Raji (cell line): Measurements from ENCODE around the gene COL4A1.

ENCODE experiments used
- POLR2A ChIP-seq: IDR thresholded peaks from 2 replicates; pipeline ENCODE4 v1.6.1; 2011; ENCODE audit warnings: low read depth, low read length, control low read depth; ENCODE audit not compliant: insufficient read depth

COL4A1 gene

DNA sequence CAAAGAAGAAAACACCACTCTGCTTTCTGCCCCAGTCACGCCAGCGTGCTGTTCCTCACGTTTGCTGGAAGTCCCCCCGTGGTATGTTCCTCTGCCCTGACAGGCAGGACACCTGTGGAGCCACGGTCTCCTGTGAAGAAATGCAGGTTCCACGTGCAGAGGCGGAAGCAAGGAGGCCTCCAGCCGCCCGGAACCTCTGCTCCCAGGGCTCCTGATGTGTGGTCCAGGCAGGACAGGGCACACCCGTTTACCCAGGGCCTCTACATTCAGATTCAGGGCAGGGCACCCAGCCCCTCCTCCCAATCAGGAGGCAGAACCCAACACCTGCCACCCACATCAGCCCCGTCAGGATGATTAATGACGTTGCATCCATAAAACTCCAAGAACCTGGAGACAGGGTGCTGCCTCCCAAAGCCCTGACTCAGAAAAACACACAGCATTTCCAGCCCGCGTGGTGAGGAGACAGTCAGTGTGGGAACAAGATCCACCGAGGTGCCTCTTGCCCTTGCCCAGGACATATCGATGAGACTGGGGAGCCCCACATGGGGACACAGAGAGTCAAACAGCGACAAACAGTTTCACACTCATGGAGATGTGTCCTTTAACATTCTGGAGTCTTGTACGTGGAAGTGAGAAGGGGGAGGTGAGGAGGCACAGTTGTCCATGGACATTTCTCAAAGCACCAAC is 76.2 kb downstream of the COL4A1 start:
- no peak for TF ChIP-seq POLR2A

DNA sequence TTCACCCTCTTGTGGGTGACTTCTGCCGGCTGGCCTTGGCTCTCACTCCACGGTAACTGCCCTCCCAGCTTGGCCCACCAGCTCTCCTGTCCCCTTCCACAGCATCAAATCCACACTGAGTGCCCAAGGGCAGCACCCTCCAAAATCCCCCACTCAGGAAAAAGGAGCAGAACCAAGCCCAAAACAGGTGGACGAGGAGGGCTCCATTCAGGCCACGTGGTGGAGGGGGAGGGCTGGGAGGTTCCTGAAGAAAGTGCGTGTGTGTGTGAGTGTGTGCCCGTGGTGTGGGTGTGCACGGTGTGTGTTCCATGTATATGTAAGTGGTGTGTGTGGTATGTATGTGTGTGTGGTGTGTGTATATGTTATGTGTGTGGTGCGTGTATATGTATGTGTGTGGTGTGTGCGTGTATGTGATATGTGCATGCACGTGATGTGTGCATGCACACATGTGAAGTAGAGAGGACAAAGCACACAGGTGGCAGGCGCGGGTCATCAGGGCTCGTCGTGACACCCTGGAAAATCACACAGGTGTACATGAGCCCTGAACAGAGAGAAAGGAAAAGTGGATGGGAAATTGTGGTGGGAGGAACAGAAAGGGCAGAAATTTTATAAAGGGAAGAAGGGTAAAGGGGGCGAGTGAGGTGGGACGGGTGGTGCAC is 76.9 kb downstream of the COL4A1 start:
- no peak for TF ChIP-seq POLR2A

DNA sequence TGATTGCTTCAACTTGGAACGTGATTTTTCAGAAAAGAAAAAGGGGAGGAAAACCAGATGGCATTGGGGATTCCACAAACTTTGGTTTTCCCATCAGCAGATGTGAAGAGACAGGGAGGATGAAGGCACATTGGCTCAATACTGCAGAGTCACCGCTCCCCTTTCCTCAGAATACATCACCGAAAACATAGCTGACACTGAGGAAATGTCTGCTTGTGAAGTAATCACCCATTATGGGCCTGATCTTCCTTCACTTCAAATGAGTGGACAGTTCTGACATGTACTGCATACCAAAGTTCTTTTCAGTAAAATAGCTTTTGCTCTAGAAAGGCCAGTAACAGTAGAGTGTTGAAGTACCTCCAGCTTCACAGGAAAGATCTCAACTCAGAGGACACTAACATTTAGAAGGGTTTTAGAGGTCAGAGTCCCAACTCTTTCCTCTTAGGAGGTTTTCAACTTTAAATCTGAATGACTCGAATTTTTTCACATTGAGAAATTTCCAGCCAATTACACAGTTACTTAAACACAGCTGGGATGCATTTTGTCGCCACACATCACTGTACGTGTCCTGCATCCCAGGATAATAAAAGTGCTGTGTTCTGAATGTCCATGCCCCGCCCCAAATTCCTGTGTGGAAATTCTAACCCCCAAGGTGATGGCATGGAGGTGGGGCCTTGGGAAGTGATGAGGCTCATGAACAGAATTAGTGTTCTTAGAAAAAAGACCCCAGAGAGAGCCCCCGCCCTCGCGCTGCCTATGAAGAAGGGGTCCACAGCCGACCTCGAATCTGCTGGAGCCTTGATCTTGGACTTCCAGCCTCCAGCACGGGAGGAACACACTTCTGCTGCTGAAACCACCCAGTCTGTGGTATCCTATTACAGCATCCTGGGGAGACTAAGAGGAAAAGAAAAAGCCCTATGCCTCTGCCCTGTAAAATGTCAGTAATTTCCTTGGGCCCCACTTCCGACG is 77.7 kb downstream of the COL4A1 start:
- TF ChIP-seq POLR2A, result no peak

DNA sequence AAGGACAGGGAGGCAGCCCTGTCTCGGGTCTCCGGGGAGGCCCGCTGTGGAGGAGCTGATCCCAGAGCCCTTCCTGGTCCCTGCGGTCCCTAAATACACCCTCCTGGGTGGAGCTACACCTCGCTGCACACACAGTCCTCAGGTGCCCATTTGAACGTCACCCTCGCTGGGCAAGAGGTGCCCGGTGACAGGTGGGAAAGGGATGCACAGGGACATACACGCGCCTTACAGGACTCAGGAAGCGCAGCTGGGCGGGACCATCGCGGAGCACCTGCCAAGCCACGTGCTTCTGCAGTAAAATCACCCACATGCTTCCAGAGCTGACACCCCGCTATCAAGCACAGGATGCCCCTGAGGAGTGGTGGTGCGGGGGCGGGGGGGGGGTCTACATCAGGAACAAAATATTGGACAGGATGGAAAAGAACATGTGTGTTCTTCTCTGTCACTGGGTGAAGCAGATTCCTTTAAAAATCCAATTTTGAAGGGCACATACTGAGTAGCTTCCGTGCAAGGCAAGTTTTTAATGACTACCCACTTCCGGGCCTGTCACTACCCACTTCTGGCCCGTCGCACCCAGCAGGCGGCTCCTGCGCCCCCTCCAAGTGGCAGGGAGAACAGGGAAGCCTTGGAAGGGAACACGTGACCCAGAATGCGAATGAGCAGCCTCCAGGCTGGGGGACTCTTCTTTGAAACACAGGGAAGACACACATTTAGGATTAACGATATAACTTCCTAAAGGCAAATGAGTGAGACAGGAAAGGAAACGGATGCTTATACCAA is 78.9 kb downstream of the COL4A1 start:
- no peak for TF ChIP-seq POLR2A

DNA sequence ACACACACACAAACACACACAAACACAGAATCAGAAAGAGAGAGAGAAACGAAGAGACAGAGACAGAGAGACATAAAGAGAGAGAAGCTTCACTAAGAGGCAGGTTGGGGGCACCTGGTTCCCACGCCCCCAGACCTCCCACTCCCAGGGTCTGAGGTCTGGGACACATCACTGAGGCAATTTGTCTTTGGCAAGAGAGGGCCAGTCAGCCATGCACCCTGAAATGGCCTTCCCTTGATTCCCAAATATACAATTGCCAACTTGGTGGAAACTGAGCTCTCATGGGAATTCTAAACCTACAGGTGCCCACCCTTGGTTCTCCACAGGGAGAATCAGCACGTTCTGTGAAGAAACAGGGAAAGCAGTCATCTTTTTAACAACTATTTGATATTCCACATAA is 79.5 kb downstream of the COL4A1 start:
- no peak for TF ChIP-seq POLR2A

DNA sequence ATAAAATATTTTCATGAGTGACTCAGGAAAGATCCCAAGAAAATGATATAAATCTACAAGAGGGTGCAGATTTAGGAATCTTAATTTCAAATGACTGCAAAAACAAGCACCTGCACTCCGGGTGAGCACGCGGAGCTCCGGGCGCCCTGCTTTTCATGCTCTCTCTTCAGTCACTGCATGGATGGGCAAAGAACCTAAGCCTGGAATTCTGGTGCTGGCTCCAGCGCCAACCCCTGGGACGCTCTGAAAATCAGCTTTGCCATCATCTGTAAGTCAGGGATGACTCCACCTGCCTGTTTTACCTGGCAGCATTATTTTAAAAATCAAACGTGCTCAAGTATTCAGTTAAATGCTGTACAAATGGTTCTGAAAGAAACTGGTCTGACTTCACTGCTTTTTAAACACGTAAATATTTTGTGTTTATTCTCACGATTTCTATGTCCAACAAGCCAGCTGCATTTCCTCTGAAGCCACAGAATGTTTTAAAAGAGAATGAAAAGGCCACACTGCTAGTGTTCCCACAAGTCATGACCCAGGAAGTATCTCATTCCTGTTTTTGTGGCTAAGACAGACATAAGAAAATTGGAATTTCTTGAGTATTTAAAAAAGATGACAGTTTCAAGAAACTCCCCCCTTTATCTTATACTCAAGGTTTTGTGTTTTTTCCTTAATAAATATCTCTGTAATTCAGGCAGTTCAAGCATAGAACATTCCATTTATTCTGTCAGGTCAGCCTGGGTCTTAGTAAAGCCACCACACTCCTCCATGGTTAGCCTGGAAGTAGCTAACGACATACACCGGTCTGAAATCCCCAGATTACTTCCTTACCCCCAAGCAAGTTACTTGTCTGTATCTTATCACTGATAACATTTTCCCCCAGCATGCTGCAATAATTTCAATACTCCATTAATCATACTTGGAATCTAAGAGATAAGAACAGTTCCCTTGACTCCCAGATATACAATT is 81.1 kb downstream of the COL4A1 start:
- no peak for TF ChIP-seq POLR2A

DNA sequence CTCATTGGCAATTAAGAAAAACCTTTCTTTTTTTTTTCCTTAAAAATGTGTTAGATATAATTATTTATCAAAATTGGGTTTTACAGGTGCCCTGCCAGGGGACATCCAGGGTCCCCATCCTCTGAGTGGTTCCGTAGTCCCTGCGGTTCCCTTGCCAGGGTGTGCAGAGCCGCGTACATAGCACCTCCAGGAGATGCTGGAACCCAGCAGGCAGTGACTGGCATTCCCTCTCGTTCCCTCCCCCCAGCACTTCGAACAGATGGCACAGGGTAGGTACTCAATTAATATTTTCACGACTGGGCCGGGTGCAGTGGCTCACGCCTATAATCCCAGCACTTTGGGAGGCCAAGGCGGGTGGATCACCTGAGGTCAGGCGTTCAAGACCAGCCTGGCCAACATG is 82.0 kb downstream of the COL4A1 start:
- TF ChIP-seq POLR2A, result no peak

DNA sequence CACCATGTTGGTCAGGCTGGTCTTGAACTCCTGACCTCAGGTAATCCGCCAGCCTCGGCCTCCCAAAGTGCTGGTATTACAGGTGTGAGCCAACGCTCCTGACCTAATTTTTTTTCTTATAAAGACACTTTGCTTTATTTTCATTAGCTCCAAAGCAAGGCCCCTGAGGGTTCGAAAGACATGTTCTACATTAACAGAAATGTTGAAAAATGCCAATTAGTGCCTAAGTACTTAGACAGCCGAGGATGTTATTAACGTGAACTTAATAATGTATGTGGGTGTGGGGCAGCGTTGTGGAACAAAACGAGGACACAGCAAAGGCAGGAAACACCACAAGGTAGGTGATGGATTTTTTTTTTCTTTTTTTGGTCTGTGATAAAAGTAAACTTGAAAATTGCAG is 82.4 kb downstream of the COL4A1 start:
- no peak for TF ChIP-seq POLR2A

DNA sequence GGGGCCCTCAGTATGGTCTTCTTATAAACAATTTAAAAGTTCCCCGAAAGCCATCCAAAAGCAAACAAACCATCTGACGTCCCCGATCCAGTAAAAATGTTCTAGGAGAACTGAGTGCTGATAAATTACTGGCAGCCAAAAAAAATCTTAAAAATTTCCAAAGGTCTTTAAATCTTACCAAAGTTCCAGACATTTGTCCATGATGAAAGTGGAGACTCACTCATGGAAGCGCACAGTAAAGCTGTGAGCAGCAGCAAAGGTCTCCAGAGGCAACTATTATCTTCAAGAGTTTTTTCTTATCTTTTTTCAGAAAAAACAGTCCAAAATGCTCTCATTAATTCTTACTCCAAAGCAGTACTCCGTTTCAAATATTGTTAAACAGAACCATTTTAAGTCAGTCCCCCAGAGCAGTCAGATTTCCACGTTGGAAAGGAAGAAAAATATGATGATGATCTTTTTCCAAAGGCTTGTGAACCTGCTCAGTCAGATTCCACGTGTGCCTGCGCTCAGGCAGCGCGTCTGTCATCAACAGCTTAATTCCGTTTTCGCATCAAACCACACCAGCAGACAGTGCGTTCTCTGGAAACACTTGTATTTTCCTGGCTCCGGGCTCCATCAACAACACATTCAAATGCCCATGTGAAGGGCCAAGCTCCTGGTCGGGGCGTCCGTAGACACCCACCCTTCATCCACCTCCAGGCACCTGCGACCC is 85.4 kb downstream of the COL4A1 start:
- no peak for TF ChIP-seq POLR2A

DNA sequence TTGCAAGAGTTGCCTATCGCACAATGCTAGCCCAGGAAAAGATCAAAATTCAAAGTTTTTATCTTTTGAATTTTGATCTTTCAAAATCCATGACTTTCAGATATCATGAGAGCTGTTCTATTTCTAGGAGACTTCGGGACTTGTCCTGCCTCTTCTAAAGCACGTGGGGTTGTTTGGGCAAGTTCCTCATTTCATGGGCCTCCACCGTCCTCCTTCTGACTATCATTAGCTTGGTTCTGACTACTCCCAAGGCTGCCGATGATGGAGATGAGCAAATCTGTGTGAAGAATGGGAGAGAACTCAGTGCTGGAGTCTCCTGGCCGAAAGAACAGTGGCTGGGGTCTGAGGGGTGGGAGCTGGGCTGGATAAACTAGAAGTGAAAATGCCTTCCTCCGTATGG is 86.5 kb downstream of the COL4A1 start:
- no peak for TF ChIP-seq POLR2A

DNA sequence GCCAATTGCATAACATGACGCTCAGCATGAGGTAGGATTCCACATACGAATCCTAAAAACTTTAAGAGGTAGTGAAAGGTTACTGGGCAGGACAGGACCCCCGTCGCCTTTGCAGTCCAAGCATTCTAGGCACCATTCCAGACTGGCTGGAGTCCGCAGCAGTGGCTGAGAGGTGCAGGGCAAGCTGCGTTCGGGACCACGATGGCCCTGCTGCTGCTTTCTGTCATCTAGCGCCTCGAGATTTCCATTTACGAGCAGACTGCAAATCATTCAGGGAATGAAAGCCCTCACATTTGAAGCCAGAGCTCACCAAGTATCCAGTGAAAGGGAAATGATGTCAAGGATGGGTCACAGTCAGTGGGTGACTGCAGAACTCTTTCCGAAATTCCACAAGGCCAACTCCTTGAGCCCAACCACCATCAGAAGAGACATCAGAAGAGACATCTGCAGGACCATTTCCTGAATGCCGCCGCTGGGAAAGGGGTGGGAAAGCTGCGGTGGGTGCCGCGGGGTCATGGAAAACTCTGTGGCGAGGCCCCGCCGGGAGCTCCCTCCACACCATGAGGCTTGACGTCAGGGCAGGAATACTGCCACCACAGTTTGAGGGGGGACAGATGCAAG is 88.3 kb downstream of the COL4A1 start:
- TF ChIP-seq POLR2A, result no peak

DNA sequence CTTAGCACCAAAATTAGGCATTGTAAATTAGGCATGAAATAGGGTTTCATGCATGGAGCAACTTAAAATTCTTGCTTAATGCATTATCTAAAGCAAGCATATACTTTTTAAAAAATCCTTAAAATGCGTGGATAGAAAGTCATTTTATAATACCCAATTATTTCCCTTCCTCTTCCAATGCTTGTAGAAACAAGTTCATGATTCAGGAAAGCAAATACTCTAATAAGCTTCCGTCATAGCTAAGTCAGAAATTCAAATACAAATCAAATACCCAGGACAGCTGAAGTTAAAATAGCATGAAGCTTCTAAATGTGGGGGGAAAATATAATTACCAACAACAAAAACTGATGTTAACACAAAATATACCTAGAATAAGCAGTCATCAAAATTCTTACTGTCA is 89.1 kb downstream of the COL4A1 start:
- no peak for TF ChIP-seq POLR2A

DNA sequence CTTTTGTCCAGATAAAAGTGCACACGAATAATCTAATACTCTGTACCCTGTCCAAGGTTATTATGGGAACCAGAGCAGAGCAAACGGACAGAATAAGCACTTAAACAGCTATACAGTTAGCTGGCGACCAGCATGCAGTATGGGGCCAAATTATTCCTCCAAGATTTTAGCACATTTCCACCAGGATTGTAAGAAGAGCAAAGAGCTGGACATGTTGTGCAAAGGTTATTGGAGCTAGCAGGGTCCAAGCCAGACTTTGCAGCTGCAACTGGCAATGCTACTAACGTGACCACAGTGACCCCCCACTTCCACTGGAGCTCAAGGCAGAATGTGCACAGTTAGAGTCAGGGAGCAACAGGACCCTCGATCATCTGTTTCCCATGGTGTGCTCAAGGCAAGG is 89.9 kb downstream of the COL4A1 start:
- TF ChIP-seq POLR2A, result no peak
